HG03060 (cell line): ENCODE data around the gene EBF3.

Source experiments
- ATAC-seq: cut with Tn5 transposase; IDR thresholded peaks from one replicate; pipeline ENCODE4 v1.9.1; 2021; ENCODE audit warnings: low read depth, moderate number of reproducible peaks; ENCODE audit not compliant: unreplicated experiment

Gene EBF3

DNA sequence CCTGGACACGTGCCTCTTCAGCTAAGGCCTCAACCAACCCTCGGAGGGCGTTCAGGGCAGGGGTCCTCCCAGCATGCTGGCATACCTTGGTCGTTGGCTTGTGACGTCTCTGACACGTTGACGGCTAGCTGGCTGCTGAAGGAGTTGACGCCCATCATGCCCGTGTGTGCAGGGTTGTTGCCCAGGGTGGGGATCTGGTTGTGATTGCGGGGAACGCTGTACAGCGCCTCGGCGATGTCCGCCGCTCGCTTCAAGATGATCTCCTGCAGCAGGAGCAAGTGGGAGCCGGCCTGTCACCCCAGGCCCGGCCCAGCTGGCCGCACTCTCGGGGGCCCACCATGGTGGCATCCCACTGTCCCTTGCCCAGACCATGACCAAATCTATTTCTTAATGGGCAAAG, 122.0 kb downstream of the EBF3 start:
- no peak for ATAC-seq

DNA sequence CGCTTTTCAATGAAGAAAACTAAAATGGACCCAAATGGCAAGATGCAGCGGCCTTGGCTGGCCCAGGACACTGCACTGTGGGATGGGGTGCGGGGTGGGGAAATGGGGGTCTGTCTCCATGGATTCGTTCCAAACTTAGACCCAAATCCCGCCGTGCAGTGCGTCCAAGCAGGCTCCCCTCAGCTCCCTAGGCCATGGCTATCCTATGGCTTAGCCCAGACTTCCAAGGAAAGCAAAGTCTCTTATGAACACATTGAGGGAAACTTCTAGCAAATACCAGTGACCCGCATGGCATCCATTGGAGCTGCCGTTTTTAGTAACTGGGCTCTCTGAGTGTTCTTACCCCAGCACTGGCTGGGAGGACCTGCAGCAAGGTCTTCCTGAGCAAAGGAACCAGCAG, 122.5 kb downstream of the EBF3 start:
- no peak for ATAC-seq

DNA sequence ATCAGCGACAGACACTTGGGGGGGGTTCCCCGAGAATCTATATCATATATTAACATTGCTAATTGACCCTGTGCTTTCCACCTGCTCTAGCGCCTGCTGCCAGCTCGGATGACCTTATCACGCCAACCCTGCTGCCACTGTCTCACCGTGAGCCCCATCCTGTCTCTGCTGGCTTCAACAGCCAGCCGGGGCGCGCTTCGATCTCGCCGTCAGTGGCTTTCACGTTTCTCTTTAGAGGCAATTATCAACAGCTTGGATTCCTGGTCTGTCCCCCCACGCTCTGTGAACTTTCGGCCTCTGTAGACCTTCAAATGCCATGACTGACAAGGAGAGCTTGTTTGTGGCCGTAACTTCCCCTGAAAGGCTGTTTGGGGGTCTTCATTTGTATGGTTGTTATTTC, 123.0 kb downstream of the EBF3 start:
- ATAC-seq, result no peak

DNA sequence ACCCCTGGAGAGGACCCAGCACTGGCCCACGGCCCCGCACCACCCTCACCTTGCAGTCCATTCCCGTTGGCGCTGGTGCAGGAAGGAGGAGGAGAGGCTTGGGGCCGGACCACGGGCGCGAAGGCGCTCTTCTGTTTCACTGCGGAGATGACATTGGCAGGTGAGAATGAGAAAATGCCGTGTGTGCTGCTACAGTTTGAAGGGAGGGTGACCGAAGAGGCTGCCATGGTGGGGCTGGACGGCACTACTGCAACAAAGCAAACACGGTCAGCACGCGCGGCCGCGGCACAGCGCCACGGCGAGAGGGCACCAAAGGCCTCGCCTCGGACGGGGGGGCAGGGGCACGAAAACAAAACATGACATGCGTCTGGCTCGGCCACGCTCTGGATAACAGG, 123.9 kb downstream of the EBF3 start:
- ATAC-seq, result no peak

DNA sequence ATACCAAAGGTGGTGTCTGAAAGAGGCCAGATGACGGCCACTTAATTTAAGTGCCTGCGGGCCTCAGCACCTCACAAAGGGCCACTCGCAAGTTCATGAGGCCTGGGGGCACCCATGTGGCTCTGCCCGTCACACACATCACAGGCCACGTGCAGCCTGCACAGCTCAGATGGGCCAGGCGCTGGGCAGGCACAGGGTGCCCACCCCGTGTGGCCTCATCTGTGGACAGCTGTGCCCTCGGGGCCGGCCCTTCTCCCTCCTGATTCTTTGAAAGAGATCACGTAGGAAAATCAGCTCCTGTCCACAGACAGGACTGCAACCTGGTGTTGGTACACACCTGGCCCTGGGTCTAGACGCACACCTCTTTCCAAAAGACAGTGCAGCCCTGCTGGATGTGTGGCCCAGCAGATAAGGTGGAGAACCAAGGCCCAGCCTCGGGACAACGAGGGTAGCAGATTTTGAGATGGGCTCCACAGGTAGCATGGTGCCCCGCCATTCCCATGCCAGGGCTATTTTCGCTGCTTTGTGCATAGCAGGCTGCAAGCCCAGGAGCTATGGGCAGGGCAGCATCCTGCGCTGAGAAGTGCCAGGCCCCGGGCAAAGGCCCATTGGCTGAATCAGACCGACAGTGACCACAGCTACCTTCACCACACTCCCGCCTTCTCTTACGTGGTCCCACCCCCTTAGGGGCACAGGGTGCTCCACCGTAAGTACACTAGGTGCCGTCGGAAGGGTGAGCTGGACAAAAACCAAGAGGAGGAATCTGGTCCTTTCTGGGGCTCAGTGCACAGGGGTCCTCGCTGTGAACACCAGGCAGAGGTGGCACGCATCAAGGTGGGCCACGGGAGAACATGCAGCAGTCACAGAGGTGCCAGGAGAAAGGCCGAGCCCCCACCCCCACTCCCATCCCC, 124.5 kb downstream of the EBF3 start:
- no peak for ATAC-seq

DNA sequence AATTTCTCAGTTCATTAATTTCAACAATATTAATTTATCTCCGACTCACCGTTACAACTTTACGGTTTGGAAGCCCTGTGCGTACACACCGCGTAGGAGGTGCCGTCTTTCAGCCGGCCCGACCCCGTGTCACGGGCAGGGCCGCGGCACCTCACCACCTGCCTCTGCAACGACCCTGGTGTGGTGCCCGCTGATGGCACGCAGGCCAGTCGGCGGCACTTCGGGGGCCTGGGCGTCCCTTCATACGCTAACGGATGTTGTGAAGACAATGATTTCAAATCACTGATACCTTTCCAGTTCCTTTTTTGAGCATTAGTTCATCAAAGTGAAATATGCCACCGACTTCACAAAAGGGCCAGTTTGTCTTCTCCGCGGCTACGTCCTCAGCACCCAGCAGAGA, 125.3 kb downstream of the EBF3 start:
- no peak for ATAC-seq

DNA sequence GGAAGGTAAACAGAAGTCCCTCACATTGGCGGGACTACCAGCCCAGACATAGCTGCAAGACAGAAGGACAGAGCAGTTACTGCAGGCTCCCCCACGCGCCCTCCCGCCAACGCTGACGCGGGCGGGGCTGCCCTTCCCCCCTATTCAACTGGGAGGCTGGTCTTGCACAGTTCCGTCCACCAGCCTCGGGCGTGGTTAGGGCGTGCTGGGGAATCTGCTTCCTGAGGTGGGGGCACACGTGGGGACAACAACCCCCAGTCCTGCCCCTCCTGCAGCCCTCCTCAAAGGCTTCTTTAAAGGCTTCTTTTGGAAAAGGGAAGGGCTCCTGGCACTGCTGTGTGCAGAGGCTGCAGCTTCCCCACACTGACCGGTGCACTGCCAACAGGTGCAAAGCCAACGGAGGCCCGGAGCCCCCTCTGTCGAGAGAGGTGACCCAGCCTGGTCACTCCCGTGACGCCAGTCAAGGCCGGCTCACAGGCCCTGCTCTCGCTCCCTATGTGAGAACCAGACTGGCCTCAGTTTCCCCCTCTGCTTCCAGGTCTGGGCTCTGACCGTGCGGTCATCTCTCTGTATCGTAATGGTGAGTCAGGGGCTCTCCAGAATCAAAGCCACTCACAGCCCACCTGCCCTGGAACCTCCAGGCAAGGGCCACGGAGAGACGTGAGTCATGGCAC, 126.0 kb downstream of the EBF3 start:
- no peak for ATAC-seq

DNA sequence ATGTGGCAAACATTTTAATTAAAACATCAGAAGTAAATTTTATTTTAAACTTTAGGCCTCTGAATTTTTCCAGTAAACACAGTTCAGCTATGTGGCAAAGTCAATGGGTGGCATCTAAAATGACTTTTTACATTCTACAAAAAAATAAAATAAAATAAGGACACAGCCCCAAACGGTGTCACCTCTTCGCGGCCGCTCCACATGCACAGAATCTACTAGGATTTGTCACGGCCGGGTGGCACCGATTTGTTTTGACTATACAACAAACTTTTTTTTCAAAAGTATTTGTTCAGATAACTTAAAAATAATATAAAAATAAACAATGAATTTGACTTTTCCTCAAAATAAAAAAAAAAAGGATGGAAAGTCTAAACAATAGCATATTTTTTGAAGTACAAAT, 127.8 kb downstream of the EBF3 start:
- ATAC-seq, result no peak

DNA sequence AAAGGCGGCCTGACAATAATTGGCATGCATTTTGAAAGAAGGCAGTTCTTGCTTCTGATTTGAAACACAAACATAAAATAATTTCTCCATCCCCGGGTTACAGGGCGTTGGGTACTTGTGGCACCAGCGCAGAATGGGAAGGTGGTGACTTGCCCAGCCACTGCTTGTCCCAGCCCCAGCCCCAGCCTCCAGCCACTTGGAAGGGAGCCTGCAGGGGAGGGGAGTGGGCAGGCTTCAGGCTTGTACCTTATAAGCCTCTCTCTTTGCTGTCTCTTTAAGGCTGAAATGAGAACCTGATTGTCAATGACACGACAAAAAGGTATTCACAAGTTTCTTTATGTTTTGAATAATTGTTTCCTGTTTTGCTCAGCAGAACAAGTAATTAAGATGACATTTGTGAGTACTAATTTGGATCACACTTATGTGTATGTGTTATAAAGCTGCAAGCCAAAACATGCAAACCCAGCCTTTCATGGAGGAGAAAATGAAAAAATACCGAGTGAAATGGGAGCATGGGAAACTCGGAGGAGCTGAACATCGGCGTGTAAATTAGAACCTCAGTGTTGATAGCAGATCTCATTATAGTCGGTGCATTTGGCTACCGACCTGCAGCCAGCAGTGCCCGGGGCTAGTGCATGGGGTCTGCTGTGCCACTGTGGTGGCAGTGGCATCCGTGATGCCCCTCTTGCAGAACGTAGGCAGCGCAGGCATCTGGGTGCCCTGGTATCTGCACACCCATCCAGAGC, 129.9 kb downstream of the EBF3 start:
- no peak for ATAC-seq

DNA sequence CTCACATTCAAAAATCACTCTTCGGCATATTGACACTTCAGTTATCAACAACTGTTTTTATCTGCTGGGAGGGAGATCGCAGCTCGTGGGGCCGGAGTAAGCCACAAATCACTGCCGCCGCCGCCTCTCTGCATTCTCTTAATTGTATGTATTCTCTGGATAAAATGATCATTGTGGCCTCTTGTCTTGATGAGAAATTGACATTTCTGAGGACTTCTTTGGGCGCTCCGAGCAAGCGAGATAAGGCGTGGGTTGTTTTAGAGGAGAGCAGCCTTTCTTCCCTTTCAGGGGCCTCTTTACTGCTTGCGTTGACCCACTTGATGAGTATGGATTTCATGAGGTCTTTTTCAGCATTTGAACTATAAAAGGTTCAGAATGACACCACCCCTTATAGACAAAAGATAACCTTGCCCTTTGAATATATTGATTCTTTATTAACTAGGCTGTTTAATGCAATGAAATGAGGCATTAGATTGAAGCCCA, 130.6 kb downstream of the EBF3 start:
- no peak for ATAC-seq

DNA sequence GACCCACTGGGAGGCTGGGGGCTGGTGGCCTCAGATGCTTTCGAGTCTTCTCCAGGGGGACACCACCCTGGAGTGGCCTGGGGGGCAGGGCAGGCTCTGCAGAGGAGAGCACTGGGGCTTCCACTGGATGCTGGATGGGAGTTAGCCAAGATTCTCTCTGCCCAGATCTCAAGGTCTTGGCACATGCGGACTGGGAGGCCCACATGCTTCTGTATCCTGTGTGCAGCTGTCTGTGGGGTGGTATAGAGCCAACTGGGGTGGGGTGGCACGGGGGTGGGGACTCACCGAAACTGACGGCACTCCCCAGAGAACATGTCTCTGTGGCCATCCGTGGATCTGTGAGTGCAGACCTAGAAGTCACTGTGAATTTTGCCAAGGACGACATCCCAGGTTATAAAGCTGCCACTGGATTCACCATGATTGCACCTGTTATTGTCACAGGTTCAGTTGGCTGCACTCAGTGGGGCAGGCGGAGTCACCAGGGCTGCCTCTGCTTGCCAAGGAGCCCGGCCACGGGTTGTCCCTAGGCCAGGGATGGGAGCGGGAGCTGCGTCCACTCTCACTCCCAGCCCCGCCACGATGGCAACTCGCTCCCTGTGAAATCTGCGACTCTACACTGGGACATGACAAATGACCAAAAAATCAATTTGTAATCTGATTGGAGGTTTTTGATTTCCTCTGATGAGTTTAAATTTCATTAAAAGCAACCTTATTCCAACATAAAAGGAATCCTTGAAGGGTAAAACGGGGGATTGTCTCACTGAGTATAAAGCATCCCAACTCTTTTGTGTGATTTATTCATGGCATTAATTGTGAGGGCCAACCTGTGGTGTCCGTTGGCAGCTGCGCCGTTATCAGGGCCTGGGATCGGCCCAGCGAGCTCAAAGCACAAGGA, 131.3 kb downstream of the EBF3 start:
- ATAC-seq, result no peak

DNA sequence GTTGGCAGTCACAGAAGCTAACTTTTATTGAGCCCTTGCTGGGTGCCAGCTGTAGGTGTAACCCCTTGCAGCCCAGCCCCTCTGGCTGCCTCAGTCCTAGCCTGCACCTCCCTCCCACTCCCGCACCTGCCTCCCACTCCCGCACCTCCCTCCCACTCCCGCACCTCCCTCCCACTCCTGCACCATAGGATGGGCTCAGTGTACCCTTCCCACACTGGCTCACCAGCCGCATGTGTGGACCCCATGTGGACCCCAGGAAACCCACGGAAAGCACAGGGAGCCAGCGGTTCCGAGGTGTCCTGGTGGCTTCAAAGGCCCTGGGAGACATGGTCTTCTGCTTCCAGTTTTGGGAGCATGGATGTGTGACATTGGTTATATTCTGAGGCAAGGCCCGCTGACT, 132.9 kb downstream of the EBF3 start:
- ATAC-seq, result no peak

DNA sequence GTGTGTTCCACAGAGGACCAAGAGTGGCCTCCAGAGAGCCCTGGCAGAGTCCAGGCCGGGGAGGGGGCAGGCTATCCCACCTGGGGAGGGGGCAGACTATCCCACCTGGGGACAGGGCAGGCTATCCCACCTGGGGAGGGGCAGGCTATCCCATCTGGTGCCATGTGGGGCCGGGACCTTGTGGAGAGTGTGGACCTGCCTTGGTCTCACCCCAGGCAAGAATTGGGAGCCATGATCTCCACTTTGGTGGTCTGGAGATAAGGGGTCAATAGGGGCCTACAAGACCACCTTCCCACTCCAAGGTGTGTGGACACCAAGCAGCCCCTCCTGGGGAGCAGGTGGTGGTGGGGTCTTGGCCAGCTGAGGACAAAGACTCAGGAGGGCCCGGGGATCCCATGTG, 138.2 kb downstream of the EBF3 start:
- no peak for ATAC-seq

DNA sequence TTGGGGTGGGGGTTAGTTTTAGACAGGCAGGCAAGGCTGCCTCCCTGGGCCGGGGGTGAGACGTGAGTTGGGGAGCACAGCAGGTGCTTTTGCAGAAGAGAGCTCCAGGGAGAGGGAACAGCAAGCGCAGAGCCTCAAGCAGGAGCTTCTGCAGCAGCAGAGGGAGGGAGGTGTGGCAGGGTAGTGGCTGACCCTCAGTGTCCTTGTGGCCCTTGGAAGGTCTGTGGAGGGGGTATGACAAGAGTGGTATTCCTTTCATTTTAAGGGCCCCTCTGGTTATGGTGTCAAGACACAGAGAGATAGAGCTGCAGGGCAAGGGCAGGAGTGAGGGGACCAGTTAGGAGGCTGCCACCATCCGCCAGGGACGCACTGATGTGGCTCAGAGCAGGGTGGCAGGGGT, 138.9 kb downstream of the EBF3 start:
- no peak for ATAC-seq

DNA sequence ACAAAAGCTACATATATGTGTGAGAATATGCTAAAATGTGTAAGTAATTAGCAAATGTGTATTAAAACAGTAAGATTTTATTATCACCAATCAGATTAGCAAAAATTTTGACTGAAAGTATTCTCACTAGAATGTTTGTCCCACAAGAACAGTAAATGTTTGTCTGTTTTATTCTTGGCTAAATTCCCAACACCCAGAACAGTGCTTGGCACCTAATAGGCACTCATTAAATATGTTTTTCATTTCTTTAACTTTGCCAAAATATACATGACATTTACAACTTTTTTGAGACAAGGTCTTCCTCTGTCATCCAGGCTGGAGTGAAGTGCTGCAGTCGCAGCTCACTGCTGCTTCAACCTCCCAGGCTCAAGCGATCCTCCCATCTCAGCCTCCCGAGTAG, 143.6 kb downstream of the EBF3 start:
- no peak for ATAC-seq

DNA sequence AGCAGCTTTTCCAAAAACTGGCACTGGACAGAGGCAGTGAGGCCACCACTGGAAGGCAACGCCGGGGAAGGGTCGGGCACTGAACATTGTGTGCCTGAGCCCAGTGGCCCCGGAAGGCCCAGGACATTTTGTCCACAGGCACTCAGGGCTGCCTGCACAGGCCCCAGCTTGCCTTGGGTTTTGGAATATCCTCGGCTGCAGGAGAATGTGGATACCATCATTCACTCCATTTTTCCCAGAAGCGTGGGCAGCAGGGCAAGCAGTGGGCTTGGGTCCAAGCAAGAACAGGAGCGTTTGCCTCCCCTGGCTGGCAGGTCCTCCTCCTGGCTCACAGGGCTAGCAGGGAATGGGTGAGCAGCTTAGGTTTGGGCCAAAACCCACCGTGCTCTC, 147.4 kb downstream of the EBF3 start:
- ATAC-seq, result no peak

DNA sequence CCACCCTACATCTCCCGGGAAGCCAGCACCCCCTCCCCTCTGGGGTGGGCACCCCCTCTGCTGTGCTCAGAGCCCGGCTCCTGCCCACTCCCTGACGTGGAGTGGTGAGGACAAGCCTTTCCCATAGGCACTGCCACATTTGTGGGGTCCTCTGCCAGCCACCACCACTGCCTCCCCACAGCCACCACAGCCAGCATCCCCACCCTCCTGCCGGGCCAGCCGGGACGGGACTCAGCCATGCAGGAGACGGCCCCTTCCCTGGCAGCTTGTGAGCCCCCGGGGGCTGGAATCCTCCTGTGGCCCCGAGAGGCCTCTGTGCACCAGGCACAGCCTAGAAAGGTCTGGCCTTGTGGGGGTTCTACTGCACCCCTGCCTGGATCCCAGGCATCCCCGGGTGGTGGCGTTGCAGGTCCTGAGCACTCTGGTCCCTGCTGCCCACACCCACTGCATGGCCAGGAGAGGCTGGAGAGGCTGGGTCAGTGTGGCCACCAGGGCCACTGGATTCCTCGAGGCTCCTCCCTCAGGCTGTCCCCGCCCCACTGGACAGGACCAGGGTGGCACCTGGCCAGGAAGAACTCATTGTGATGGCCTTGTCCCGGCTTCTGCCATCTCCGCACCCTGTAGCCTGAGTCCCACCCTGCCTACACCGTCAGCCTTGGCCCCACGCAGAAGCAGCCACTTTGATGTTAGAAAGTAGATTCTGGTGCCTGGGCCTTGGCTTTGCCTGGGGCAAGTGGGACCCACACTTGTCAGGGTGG, 148.0 kb downstream of the EBF3 start:
- ATAC-seq, result no peak

DNA sequence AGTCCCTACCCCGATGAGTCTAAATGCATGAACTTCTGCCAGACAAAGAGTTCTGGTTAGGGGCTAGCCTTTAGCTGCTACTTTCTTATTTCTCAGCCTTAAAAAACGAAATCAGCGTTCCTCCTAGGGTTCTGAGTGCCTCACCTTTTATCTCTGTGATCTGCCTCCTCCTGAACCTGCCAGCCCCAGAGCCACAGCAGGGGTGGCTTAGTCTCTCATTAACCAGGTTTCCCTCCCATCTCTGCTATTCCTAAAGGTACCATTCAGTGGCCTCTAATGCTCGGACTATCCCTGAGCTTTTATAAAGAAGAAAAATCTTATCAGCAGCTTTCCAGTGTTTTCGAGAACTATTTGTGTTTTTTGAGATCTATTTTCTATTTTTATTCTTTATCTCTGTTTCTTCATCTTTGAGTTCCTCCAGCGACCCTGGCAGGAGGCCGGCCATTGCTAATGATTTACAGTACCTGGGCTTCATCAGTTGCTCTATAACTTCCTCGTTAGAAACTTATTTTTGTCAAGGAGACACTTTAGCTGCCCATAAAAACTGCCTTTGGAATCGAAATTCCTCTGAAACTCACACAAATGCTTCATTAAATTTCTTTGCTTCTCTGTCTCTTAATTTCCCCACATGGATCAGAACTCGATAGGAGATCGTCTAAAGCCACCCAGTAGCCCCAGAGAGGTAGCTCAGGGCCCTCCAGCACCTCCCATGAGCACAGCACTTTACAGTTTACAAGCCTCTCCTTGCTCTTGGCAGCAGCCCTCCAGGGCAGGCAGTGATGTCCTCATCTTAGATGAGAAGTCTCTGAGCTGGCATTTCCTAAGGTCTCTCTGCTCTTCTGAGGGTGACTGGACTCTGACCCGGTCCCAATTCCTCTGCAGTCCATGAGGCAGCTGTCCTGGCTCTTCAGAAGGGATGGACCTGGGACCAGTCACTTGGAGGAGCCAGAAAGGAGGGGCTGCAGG, 149.1 kb downstream of the EBF3 start:
- ATAC-seq, result no peak
